ENCODE measurements around the gene REM1.

DNA sequence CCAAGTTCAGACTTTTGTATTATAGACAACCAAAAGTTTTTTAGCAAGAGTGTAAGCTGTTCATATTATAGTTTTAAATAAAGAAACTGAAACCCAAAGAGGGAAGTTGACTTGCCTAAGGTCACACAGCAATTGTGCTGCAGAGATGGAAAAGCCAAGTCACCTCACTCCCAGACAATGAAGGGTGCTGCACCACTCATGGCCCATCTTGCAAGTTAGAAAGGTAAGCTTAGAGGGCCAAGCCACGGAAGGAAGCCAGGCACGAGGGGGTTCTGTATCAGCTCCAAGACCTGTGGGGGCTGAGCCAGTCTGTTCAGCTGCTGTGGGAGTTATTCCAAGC, 1.0 kb upstream of the REM1 start:
- TF ChIP-seq, protein P1, sequence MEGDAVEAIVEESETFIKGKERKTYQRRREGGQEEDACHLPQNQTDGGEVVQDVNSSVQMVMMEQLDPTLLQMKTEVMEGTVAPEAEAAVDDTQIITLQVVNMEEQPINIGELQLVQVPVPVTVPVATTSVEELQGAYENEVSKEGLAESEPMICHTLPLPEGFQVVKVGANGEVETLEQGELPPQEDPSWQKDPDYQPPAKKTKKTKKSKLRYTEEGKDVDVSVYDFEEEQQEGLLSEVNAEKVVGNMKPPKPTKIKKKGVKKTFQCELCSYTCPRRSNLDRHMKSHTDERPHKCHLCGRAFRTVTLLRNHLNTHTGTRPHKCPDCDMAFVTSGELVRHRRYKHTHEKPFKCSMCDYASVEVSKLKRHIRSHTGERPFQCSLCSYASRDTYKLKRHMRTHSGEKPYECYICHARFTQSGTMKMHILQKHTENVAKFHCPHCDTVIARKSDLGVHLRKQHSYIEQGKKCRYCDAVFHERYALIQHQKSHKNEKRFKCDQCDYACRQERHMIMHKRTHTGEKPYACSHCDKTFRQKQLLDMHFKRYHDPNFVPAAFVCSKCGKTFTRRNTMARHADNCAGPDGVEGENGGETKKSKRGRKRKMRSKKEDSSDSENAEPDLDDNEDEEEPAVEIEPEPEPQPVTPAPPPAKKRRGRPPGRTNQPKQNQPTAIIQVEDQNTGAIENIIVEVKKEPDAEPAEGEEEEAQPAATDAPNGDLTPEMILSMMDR (conservative IDR thresholded peaks at IDR 0.05; ENCODE audit: low read depth, low read length) = no peak
- TF ChIP-seq CHD1 (IDR thresholded peaks at IDR 0.05; ENCODE audit: low read depth, low read length) (no peak), MXI1 (IDR thresholded peaks at IDR 0.05; ENCODE audit: borderline replicate concordance, low read depth, low read length) (no peak), NFE2L2 (IDR thresholded peaks at IDR 0.05; ENCODE audit: low read depth, low read length) (no peak), POLR2A (IDR thresholded peaks at IDR 0.05; ENCODE audit: low read depth, low read length) (no peak), RAD21 (IDR thresholded peaks at IDR 0.05; ENCODE audit: low read length) (no peak), RFX5 (IDR thresholded peaks at IDR 0.05; ENCODE audit: low read depth, low read length) (no peak), SMC3 (IDR thresholded peaks at IDR 0.05; ENCODE audit: low read depth, low read length) (no peak)

Data from IMR-90 (cell line).